Spleen (tissue), 11 donors: Measurements from ENCODE around the gene CDC42EP2. TPM values are rescaled to one million over a fixed set of nuclear protein-coding genes. Genes with fewer than 3 reads are reported as not detected.
"Not testable (repeated sequence)": the region's sequence is repeated elsewhere in the genome, so short reads cannot be mapped to it uniquely, and the experiment has no call there.

Experiments used
- DNase-seq: peaks from one replicate; pipeline ENCODE4 v3.0.0-alpha.2; 2020
- H3K27ac ChIP-seq, 8 donors: fragments of 200-600 bp; sonication (generic) in 7 of 8; 1 replicate in 4 of 8; 2 replicates in 4 of 8; pipeline versions ENCODE4 v1.5.0 to v1.8.0; 2016 to 2021; ENCODE audit warnings: inconsistent platforms in 4 of 8, mild to moderate bottlenecking in 4 of 8, moderate library complexity in 1 of 8
- H3K27me3 ChIP-seq, 7 donors: fragments of 200-600 bp; sonication (generic) in 6 of 7; replicated peaks in 1 of 7; 1 replicate in 4 of 7; 2 replicates in 3 of 7; pipeline versions ENCODE4 v1.5.0 to v1.8.0; 2016 to 2021; ENCODE audit warnings: inconsistent platforms in 3 of 7, mild to moderate bottlenecking in 1 of 7
- H3K36me3 ChIP-seq, 6 donors: fragments of 200-600 bp; sonication (generic) in 5 of 6; 1 replicate in 4 of 6; 2 replicates in 2 of 6; pipeline versions ENCODE4 v1.5.0 to v1.8.0; 2016 to 2021; ENCODE audit warnings: inconsistent platforms in 2 of 6
- H3K4me1 ChIP-seq, 6 donors: fragments of 200-600 bp; sonication (generic) in 5 of 6; 1 replicate in 3 of 6; 2 replicates in 3 of 6; pipeline versions ENCODE4 v1.5.0 to v1.8.0; 2016 to 2021; ENCODE audit warnings: inconsistent platforms in 3 of 6
- H3K4me3 ChIP-seq, 8 donors: fragments of 200-600 bp; sonication (generic) in 7 of 8; 1 replicate in 4 of 8; 2 replicates in 4 of 8; pipeline versions ENCODE4 v1.5.0 to v1.8.0; 2016 to 2021; ENCODE audit warnings: inconsistent platforms in 4 of 8, mild to moderate bottlenecking in 4 of 8, moderate library complexity in 2 of 8
- H3K9me3 ChIP-seq, 8 donors: fragments of 200-600 bp; sonication (generic) in 7 of 8; 1 replicate in 4 of 8; 2 replicates in 4 of 8; pipeline versions ENCODE4 v1.5.0 to v1.8.0; 2016 to 2021; ENCODE audit warnings: inconsistent platforms in 4 of 8
- POLR2A ChIP-seq, 3 donors: fragments of 450-650 bp; IDR thresholded peaks; one replicate each; pipeline ENCODE4 v1.5.1; 2017; ENCODE audit warnings: antibody characterized with exemption in 3 of 3, mild to moderate bottlenecking in 1 of 3
- POLR2AphosphoS5 ChIP-seq, 3 donors: sonication (generic); formaldehyde crosslinking; IDR thresholded peaks; one replicate each; pipeline ENCODE4 v1.5.1; 2017; ENCODE audit warnings: antibody characterized with exemption in 3 of 3
- WGBS, 5 donors: extraction: QIAGEN DNeasy Blood & Tissue Kit in 3 of 5; methylation state at CpG; one replicate each; pipeline versions ENCODE4 v1.1.5 to v1.1.7; 2013 to 2018; 5-methylcytosine and 5-hydroxymethylcytosine counted together
- intact Hi-C: fragments of 100-400 bp; cut with DNase I; formaldehyde crosslinking; loops from one replicate; pipeline ENCODE4 v1.15.0; 2023; ENCODE audit warnings: low total_unique reads
- polyA plus RNA-seq, 3 donors: library from polyadenylated mRNA; stranded (reverse); fragments of 200-250 nt; gene quantifications; one replicate each; pipeline ENCODE4 v1.2.1, GENCODE V29; 2013
- total RNA-seq, 7 donors: library from RNA; depleted of rRNA in 3 of 7; stranded (reverse); fragments of >200 nt in 3 of 7; fragmentation: NEBNext Ultra II Directional in 4 of 7; extraction: Animal tissue kit (Norgen Biotek cat#: 25700) in 4 of 7; gene quantifications; one replicate each; pipeline versions ENCODE4 v1.1.0 to v1.2.1, GENCODE V29; 2016 to 2021
- TF ChIP-seq, protein P1 (sequence below), 11 experiments: fragments of 200-600 bp in 7 of 11; fragments of 450-650 bp in 4 of 11; sonication (generic) in 4 of 11; IDR thresholded peaks in 8 of 11; conservative IDR thresholded peaks in 3 of 11; 1 replicate in 7 of 11; 2 replicates in 4 of 11; pipeline versions ENCODE4 v1.4.0 to v1.8.0; 2016 to 2021; ENCODE audit warnings: antibody characterized with exemption in 11 of 11, inconsistent platforms in 4 of 11, mild to moderate bottlenecking in 1 of 11
- donor health status: healthy with polysubstance abuse.
- donor health status: DM: no; HTN: no; CAD: no; lungs with moderate emphysema.
- donor health status: DM: no; HTN: no; CAD: no.
- donor health status: Bipolar disorder and iron deficiency.
- donor health status: healthy.
- donor health status: DM: no; HTN: no; CAD: no.
- donor health status: DM: yes; HTN: yes; CAD: no.

Gene CDC42EP2
- total and polyA plus RNA-seq, 10 donors: 4.2 to 48.0 (median 20.9) TPM

DNA sequence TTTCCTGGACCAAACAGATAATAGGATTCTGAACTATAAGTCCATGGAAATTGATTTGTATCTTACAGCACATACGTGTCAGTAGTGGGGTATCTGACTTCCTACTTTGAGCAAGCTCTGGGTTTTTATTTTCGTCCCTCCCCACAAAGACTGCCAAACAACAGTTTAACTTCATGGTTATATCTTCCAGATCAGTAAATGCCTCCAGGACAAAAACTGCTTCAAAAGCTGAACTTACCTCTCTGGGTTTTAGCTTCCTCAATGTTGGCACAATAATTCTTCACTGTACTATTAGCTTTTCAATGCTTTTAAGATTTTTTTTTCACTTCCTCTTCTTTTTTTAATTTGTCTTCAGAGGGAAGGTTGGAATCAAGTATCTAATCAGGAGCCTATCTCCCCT, 14.8 kb downstream of the CDC42EP2 start:
- intact Hi-C loops: no loop called here
- H3K36me3 ChIP-seq: no peaks in the 10 kb centered on the region
- H3K27me3 ChIP-seq: no peaks in the 10 kb centered on the region
- WGBS, 5 donors: 15 to 35% (median 25%) methylated on average over 2 of the region's 2 CpGs
- H3K9me3 ChIP-seq: no peaks in the 10 kb centered on the region
- TF ChIP-seq POLR2AphosphoS5 (IDR thresholded peaks at IDR 0.05): no peak
- no peak for TF ChIP-seq POLR2A (IDR thresholded peaks at IDR 0.05)
- TF ChIP-seq, protein P1, sequence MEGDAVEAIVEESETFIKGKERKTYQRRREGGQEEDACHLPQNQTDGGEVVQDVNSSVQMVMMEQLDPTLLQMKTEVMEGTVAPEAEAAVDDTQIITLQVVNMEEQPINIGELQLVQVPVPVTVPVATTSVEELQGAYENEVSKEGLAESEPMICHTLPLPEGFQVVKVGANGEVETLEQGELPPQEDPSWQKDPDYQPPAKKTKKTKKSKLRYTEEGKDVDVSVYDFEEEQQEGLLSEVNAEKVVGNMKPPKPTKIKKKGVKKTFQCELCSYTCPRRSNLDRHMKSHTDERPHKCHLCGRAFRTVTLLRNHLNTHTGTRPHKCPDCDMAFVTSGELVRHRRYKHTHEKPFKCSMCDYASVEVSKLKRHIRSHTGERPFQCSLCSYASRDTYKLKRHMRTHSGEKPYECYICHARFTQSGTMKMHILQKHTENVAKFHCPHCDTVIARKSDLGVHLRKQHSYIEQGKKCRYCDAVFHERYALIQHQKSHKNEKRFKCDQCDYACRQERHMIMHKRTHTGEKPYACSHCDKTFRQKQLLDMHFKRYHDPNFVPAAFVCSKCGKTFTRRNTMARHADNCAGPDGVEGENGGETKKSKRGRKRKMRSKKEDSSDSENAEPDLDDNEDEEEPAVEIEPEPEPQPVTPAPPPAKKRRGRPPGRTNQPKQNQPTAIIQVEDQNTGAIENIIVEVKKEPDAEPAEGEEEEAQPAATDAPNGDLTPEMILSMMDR (IDR thresholded peaks at IDR 0.05 in 8 of 11, conservative IDR thresholded peaks at IDR 0.05 in 3 of 11): no peak
- peaks cover 7 to 29% (median 18%) of the 10 kb centered on the region in 6 donors for H3K4me1 ChIP-seq
- peak overlapping the region in 2 of 8 donors; percentile 9 to 13 for H3K4me3 ChIP-seq
- H3K27ac ChIP-seq: peak overlapping the region; percentile 49 to 76 (median 65)
- no peak for DNase-seq

DNA sequence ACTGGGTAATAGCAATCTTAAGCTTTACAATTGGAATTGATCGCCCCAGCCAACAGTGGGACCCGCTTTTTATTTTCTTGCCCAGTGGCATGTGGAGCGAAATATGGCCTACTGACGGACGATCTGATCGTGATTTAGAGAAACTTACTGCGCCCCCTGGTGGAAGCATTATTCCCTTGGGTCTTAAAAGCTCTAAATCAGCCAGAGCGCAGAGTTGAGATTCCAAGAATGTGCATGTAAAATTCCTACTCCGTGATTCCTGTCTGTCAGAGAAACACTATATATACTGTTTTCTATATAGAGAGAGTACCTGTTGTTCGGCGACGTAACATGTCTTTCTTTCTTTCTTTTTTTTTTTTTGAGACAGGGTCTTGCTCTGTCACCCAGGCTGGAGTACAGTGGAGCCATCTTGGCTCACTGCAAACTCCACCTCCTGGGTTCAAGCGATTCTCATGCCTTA, 15.3 kb downstream of the CDC42EP2 start:
- Histone ChIP-seq H3K36me3 (no peaks in the 10 kb centered on the region), H3K4me3 (peak overlapping the region in 2 of 8 donors; percentile 9 to 13), H3K27me3 (no peaks in the 10 kb centered on the region), H3K27ac (peak overlapping the region; percentile 49 to 76 (median 65)), H3K9me3 (no peaks in the 10 kb centered on the region), H3K4me1 (peaks cover 12 to 34% (median 23%) of the 10 kb centered on the region in 6 donors)
- TF ChIP-seq, protein P1 (IDR thresholded peaks at IDR 0.05 in 8 of 11, conservative IDR thresholded peaks at IDR 0.05 in 3 of 11): peak; percentile 64 to 90 (median 84)
- TF ChIP-seq POLR2AphosphoS5 (IDR thresholded peaks at IDR 0.05): peak in 1 of 3 donors; percentile 27
- TF ChIP-seq POLR2A (IDR thresholded peaks at IDR 0.05): no peak
- 5 to 14% (median 9%) methylated on average over 13 of the region's 13 CpGs for WGBS, 5 donors
- peak; percentile 80 for DNase-seq
- intact Hi-C loops: loop anchor here (5.0 kb wide), 1 partner anchor 63 kb away; no protein-coding TSS in a partner anchor

DNA sequence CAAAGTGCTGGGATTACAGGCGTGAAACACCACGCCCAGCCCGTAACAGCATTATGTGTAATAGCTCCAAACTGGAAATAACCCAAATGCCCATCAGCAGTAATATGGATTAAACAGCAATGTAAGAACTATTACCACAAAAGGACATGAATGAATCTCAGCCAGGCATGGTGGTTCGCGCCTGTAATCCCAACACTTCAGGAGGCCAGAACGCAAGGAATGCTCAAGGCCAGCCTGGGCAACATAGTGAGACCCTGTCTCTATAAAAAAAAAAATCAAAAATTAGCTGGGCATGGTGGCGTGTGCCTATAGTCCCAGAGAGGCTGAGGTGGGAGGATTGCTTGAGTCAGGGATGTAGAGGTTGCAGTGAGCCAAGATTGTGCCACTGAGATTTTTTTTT, 15.9 kb downstream of the CDC42EP2 start:
- no peak for DNase-seq
- intact Hi-C loops: loop anchor here (5.0 kb wide), 1 partner anchor 63 kb away; no protein-coding TSS in a partner anchor
- Histone ChIP-seq H3K27me3 (no peaks in the 10 kb centered on the region), H3K36me3 (peaks cover 0 to under 1% (median 0%) of the 10 kb centered on the region in 6 donors), H3K27ac (peak overlapping the region in 3 of 8 donors; percentile 64 to 71 (median 66)), H3K9me3 (no peaks in the 10 kb centered on the region), H3K4me1 (peaks cover 18 to 40% (median 29%) of the 10 kb centered on the region in 6 donors), H3K4me3 (no peak overlapping the region)
- WGBS, 5 donors: 80 to 91% (median 87%) methylated on average over 7 of the region's 7 CpGs
- TF ChIP-seq POLR2AphosphoS5 (IDR thresholded peaks at IDR 0.05) (no peak), POLR2A (IDR thresholded peaks at IDR 0.05) (no peak)
- TF ChIP-seq, protein P1 (IDR thresholded peaks at IDR 0.05 in 8 of 11, conservative IDR thresholded peaks at IDR 0.05 in 3 of 11): no peak

DNA sequence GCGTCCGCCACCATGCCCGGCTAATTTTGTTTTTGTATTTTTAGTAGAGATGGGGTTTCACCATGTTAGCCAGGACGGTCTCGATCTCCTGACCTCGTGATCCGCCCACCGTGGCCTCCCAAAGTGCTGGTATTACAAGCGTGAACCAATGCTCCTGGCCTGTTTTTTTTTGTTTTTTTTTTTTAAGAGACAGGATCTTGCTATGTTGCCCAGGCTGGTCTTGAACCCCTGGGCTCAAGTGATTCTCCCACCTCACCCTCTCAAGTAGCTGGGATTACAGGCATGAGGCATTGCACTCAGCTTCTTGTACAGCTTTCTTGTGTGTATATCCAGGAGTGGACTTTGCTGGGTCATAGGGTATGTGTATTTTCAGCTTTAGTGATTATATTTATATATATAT, 17.9 kb downstream of the CDC42EP2 start:
- Histone ChIP-seq H3K4me1 (peaks cover 26 to 57% (median 42%) of the 10 kb centered on the region in 6 donors), H3K36me3 (peaks cover 0 to 17% (median 0%) of the 10 kb centered on the region in 6 donors)
- 91 to 97% (median 95%) methylated on average over 8 to 9 of the region's 9 CpGs for WGBS, 5 donors
- not testable (repeated sequence) for H3K4me3 ChIP-seq, H3K27ac ChIP-seq, H3K27me3 ChIP-seq, H3K9me3 ChIP-seq
- peak; percentile 47 for DNase-seq
- intact Hi-C loops: loop anchor here (5.0 kb wide), 1 partner anchor 65 kb away; no protein-coding TSS in a partner anchor
